HG02798 (cell line): ENCODE results near the gene OSR1.

ENCODE experiments used
- ATAC-seq: cut with Tn5 transposase; IDR thresholded peaks from one replicate; pipeline ENCODE4 v1.9.1; 2021; ENCODE audit warnings: mild to moderate bottlenecking; ENCODE audit not compliant: unreplicated experiment, poor library complexity

OSR1 gene

DNA sequence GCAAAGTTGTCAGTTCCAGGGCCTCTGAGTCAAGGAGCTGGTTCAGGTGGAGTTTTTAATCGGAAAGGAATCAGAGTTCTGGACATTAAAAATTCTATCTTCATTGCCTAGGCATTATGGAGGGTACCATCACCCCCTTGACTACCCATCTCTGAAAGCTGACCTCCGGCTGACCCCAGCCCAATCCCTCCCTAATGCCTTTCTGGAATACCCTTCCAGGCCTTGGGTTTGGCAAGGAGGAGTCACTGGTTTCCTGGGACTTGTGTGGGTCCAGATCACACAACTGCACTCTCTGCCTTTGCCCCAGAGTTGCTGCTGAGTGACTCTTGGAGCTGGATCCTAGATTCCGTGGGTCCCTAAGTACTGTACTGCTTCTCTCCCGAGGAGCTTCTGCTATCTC is 1.0 kb upstream of the OSR1 start:
- no peak for ATAC-seq

DNA sequence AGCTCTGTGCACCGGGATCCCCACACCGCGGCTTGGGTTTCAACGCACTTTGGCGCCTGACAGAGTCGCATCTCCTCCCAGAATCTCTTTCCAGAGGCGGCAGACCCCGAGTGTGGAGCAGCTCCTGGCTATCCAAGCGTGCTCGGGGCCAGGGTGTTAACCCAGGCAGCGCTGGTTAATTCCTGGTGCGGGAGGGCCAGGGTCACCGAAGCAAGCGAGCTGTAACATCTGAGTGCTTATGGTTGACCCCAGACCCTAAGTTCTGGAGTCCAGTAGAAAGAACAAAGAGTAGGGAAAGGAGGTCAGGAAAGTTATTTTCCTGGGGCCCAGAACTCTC is 566 bp upstream of the OSR1 start:
- ATAC-seq, result no peak

DNA sequence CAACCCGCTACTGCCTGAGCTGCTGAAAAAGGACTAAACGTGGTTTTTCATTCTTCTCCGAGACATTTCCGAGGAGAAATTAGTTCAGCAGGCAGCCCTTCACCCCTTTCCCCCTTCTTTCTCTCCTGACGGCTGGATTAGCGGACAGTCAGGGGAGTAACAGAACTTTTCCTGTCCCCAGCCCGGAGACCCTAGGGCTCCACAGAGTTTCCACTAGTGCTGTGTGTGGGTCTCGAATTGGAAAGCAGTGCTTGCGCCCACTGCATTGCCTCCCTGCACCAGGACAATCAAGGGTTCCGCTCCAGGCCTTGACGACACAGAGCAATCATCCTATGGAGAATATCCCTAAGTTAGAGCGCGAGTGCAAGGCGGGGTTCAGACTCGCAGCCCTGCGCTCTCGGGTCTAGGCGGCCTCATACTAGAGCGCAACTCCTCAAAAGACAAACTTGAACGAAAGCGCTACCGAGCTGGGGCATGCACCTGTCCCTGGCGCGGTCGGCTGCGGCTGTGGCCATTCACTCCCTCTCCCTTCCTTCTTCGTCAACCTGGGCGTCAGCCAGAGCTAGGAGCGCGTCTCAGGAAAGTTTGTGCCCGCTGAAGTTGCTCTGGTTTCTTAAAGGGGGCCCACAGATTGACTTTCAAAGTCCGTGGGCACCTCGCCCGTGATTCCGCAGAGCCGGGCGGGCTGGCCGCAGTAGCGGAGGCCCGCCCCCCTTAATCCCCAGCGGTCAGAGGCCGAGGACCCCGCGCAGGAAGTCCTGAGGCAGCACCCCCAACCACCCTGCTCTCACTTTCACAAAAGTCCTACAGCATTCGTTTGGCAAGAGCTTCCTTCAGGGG is 801 bp downstream of the OSR1 start:
- no peak for ATAC-seq

DNA sequence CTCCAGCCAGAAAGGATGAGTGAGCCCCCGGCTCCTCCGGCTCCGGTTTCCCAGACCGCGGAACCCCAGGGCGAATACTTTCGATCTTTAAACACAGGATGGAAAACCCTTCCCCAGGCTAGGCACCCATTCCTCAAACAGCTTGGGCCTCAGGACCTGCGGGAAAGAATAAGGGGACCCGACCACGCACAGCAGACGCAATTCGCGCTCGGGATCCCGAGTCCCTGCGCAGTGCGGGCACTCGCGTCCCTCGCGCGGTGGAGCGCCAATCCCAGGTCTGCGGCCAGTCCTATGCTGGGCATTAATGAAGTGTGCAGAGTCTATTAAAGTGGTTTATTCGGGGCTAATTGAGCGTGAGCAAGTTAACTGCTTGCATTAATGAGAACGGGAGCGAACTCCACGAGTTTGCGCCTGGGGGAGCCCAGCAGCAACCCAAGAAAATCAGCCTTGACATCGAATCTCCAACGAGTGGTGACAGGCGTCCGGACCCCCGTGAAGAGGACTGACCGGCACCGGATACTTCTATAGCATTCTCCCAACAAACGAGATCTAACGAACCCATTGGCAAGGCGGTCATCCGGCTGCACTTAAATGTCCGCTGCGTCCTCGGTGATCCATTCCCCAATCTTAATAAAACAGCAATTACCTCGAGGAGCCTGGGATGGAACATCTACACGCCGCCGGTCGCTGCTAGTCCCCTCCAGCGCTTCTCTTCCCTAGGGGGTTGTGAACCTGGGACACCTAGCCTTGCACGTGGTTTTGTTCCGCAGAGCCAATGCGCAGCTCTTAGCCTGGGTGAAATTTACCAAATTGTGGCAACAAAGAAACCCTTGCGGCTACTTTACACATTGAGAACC is 1.6 kb downstream of the OSR1 start:
- no peak for ATAC-seq

DNA sequence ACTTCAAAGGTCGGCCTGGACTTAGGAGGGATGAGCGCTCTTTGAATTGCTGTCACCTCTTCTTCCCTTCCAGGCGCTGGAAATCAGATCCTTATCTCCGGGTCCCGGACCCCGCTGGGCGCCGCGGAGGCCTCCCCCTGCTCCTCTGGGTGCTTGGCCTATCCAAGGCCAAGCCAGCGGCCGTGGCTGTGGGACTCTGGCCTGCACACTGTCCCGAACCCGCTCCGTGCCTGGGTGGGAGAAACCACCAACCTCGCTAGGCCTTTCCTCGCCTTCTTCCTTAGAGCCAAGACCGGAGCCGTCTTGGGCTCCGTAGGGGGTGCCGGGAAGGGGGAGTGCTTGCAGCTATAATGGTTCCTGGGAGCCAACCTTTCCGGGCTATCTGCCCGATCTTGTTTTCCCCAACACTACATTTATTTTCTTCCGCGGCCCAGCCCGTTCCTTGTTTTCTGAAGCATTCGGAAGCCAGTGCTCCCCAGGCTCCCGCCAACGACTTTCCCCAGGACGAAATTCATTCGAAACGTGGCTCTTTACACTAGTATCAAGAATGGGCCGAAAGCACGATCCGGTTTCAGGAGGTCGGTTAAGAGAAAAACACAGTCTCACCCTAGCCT is 2.4 kb downstream of the OSR1 start:
- ATAC-seq, result no peak

DNA sequence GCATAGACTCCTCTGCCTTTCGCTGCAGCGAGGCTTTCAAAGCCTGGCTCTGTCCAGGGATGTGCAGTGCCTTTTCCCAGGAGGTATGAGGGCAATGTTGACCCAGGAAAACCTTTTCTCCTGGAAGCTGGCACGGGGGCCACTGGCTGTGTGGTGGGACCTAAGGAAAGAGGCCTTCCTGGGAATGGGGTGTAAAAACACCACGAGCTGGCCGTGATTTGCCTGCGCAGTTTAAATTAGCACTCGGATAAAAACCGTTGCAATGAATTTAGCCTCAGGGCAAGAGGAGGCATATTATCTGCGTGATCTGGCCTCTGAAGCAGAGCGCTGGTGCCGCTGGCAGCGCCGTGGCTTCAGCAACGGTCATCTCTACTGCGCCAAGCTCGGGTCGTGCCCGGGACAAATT is 3.0 kb downstream of the OSR1 start:
- no peak for ATAC-seq

DNA sequence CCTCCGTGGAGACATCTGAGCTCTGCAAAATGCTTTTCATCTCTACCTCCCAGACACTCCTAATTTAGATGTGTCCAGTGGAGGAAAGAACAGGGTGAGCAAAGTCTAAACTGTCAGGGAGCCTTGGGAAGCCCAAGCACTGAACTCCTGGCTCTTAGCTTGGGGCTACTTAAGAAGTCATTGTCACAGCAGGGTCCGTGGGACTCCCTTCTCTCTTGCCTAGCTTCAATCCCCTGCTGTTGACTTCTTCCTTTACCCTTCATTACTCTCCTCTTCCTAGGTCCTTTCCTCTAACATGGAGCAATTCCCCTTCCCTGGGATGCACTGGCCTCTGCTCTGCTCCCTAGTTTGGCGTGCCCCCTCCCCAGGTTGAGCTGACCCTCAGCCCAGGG is 3.4 kb downstream of the OSR1 start:
- no peak for ATAC-seq

DNA sequence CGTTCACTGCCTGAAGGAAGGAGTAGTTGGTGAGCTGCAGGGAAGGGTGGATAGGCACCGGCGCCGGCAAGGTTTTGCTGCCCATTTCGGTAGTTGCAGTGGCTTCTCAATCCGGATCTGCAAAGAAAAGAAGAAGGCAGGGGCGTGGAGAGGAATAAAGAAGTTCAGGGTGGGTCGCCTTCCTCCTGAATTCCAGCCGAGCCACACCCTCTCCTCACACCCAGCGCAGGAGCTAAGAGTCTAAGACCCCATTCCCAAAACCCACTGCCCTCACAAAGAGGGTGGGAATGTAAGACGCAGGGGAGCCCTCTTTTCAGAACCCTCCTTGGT is 4.7 kb downstream of the OSR1 start:
- no peak for ATAC-seq

DNA sequence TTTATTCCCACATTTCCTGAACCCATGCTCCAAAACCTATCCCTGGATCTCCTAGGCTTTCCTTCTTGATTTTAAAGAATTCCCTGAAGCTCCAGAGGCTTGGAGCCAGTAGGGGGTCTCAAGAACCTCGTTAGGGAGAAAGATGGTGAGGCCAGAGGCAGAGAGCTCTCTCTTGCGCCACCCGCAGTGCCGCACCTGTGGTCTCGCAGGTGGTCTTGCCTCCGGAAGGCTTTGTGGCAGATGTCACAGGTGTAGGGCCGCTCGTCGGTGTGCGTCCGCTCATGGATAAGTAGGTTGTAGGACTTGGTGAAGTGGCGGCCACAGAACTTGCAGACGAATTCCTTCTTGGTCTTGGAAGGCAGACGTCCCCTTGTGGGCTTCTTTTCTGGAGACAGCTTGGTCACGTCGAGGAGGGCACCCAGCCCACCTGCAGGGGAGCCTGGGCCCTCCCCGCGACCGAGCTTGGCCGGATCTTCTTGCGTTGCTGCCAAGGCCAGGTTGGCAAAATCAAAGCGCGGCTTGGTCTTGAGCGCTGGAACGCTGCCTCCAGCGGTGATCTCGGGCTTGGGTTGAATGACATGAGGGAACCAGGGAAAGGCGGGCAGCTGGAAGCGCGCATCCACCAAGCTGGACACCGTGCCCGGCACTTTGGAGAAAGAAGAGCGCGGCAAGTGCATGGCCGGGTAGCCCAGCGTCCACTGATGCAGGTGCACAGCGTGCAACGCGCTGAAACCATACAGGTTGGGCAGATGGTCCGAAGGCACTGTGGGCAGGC is 5.3 kb downstream of the OSR1 start:
- no peak for ATAC-seq

DNA sequence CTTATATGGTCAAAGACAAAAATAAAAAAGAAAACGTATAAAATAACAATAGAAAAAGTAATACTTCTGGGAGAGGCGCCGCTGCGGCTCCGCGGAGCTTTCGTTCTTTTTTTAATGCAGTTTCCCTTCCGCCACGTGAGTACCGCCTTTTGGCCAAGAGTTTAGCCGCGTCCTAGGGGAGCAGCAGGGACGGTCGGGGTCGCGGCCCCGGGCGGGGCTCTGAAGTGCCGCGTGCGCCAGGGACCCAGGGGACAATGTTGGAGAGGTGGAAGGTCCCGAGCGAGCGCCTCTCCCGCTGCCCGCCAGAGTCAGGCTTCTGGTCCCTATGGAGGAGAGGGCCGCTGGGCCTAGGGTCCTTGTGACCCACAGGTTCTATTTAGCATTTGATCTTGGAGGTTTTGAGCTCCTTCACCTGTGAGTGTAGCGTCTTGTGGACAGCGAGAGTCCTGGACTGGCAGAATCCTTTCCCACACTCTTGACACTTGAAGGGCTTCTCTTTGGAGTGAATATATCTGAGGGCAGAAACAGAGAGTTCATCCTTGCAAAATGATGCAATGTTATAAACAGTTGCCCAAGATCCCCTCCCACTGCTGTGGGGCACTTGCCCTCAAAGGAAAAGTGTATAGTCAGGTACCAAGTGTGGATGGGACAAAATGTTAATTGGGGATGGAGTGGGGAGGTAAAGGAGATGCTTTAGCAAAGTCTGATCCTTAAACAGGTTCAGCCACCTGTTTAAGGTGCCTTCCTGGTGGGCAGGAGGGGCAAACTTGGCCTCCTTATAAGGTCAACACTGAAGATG is 6.3 kb downstream of the OSR1 start:
- ATAC-seq, result no peak

DNA sequence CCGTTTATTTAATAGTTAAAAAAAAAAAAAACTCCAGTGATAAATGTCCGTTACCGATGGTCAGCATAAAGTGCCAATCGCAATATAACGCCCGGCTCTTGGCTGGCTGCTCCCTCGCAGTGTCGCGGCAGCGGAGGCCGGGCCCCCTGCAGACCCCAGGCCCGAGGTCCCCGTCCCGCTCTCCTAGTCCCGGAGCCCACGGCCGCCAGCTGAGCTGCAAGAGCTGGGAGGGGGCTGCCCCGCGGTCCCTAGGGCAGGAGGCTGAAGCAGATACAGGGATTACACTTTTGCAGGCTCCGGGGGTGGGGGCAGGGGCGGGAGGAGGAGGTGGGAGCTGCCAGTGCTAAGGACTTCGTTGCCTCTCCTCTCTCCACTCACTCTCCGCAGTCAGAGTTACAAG is 6.9 kb downstream of the OSR1 start:
- no peak for ATAC-seq

DNA sequence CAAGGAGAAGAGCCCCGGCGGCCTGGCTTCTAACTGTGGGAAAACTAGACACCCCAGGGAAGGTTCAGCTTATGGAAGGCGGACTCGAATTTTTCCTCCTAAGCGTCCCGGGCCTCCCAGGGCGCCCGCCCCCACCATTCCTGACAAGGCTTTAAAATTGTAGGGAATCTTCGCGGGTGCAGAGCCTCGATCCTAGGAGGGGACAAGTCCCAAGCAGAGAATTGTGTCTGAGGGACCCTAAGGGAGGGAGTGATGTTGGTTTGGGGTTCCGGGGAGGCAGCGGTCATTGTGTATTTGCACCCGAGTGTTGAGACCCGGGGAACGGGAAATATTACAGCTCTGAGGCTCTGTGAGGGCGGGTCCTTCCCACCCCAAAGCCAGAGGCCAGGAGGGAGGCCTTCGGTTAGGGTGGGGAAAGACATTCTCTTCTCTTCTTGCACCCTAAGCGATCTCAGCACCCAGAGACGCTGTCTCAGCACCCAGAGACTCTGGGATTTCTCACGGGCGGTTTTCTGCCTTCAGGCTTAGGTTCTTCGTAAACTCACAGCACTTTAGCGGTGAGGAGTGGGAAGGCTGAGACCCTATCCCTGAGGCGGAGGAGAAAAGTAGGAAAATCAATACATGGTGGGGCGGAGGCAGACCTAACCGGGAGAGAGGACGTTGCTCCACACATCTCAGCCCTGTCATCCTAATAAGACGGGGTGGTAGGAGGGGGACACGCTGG is 7.6 kb downstream of the OSR1 start:
- no peak for ATAC-seq

DNA sequence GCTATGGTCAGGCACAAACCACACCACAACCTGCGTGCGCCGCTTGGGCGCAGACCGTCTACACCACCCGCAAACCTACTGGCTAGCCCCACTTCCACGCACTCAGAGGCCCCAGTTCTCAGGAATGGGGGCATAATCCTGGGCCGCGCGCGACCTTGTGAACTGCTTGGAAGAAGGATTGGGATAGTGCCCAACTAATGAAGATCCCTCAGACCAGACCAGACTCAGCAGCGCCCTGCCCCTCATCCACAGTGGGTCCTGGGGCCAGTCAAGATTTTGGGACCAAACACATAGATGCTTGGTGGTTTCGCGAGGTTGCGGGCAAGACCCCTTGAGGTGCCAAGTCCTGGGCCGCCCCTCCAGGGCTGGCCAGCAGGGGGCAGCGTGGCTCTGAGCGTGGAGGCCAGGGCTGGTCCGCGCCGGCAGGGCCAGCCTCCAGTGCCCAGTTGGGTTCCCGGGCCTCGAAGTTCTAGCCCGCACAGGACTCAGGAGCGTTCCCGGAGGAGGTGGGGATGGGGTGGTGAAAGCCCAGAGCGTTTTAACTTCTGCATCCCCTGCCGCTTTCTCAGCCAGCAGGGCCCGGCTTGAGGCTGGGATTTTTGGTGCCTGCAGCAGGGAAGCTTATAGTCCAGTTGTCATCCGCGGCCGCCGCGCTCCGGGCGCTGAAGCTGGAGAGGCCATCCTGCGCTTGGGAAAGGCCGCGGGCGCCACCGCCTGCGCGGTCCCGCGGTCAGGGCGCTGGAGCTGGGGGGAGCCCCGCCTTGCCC is 8.3 kb downstream of the OSR1 start:
- peak; percentile 20 for ATAC-seq

DNA sequence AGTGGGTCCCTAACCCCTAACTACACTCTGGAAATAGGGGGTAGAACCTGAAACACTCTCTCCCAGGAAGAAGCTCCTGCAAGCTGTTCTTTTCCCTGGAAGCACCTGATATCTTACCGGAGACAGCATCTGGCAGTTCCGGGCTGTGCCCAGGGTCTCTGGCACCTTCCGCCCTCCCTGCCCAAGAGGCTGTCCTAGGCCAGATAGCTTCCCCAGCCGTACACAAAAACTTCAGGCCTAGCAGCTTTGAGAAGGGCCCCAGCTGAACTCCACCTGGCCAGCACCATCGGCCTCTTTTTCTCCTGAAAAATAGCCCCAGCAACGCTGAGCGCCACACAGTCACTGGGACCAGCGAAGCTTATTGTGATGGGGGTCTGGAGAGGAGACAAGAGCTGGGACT is 9.7 kb downstream of the OSR1 start:
- no peak for ATAC-seq

DNA sequence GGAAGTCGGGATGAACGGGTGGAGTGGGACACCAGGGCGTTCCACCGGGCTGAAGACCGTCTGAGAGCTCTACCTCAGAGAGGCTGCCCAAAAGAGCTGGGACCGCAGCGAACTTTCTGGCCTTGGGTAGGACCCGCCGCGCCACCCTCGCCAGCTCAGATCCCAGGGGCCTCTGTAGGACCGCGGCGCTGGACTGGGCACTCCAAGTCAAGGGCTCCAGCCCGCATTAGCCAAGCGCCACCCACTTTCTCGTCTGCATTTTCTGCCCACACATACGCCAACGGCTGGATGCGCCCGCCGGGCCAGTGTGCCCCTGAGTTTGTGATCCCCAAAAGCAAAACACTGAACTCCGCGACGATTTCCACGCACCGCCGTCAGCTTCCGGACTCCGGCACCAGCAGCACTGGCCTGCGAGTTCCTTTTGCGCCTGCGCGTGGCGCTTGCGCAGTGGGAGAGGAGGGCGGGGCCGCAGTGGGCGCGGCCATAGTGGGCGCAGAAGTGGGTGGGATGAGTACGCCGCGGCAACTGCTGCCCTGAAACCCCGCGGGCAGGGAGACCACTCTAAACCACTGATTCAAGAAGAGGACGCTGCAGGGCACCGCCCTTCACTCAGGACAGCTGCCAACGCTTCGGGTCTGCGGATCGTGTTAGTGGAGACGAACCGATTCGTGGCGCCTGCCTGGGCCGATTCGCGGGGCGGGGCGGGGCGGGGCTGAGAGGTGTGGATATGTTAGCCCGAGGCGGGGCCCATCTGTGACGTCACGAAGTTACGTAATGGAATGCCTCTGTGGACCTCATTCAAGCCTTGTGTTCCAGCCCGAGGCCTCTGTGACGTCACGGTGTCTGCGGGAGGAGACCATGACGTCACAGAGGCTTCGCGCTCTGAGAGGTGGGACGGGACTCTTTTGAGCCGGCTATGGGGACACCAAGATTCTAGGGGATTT is 10.5 kb downstream of the OSR1 start:
- ATAC-seq, result peak; percentile 92

DNA sequence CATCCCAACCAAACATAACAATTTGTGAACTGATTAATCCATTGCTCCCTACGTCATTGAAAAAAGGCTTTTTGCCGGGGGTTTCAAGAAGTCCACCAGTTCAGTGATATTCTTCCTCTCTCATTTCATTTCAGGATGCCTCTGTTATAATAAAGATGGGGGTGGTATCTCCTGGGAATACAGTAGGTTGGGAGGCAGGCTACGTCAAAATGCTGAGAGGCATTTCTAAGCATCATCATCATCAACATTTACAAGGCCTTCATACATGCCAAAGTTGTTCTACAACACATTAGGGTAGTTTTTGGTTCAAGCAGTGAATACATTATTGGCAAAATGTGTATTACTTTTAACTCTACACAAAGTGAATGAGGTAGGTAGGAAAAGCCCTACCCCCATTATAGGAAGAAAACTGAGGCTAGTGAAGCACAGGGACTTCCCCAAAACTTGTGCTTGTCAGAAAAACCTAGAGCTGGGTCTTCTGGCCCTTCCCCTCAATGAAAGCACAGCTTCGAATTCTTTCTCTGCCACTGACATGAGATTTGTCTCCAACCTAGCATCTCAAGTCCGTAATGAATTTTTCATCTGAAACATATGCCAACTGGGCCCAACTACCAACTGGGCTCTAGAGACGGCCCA is 11.3 kb downstream of the OSR1 start:
- ATAC-seq, result peak; percentile 11

DNA sequence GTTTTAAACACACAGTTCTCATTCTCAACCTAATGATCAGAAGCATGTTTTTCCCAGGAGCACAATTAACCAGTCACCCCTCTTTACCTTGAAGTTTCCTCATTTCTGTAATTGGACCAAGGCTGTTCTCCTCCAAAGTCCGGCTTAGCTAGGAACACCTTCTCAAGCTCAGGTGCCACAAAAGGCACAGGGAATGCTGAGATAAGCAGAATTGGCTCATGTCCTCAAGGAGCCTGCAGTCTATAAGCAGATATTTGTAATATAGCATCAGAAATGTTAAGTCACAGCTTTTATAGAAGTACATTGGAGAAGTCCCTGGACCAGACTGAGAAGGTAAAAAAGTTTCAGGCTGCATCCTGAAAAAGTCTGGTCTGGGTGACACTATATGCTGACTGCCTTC is 20.7 kb downstream of the OSR1 start:
- no peak for ATAC-seq
